Posterior vena cava (tissue), 2 donors: ENCODE data around the gene CNRIP1. TPM values are rescaled to one million over a fixed set of nuclear protein-coding genes. Genes with fewer than 3 reads are reported as not detected.
A peak's percentile ranks its signal among the peaks of the same experiment; 100 is the strongest.

Source experiments
- DNase-seq: peaks from one replicate; pipeline ENCODE4 v3.0.0-alpha.2; 2020; ENCODE audit warnings: low spot score
- intact Hi-C, 2 donors: fragments of 100-400 bp; cut with DNase I; formaldehyde crosslinking; loops; one replicate each; pipeline versions ENCODE4 v1.14.1 to v1.14.2; 2022 to 2023
- total RNA-seq, 2 donors: library from RNA; stranded (reverse); fragmentation: NEBNext Ultra II Directional; extraction: Animal tissue kit (Norgen Biotek cat#: 25700); gene quantifications; one replicate each; pipeline ENCODE4 v1.2.1, GENCODE V29; 2021
- donor health status: DM: yes; HTN: yes; CAD: no.
- donor health status: DM: yes; HTN: yes; CAD: no.

CNRIP1 gene
- total RNA-seq, 2 donors from 2014 or later = 27.6 to 32.2 TPM

DNA sequence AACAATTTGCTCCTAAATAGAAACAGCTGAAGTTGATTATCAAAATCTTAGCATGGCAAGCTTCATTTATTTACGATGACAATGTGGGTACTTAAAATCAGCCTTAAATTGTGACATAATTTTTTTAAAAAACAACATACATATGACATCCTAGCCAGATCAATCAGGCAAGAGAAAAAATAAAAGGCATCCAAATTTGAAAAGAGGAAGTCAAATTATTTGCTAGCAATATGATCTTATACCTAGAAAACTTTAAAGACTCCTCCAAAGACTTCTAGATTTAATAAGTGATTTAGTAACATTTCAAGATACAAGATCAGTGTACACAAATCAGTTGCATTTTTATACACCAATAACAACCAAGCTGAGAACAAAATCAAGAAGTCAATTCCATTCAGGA is 53.1 kb downstream of the CNRIP1 start:
- DNase-seq = no peak
- intact Hi-C loops = no loop called here

GRCh38 chr2:68263632-68264031 is 56.1 kb downstream of the CNRIP1 start:
- intact Hi-C loops = no loop called here
- no peak for DNase-seq

- DNase-seq = no peak
- intact Hi-C loops = loop anchor here in 1 of 2 donors (10.0 kb wide), 1 partner anchor 56 kb away; the partner anchor contains the start of gene CNRIP1
These were observed 60.9 kb downstream of the CNRIP1 start for GRCh38 chr2:68258851-68259250.

DNA sequence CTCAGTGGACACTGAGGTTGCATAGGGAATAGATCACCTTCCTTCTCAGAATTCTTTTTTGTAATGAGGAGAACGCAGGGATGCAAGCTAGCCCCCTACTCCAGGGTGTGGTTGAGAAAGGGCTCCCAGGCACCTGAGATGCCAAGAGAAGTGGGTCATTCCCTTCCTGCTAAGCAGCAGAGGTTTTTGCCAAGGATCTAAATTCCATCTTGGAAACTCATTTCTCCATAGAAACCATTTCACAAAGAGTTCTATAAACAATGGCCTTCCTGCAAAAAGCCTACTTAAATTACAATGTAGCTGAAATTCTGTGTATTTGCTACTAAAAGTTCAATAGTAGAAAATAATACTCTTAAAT is 63.7 kb downstream of the CNRIP1 start:
- no peak for DNase-seq
- intact Hi-C loops = loop anchor here in 1 of 2 donors (10.0 kb wide), 1 partner anchor 59 kb away; the partner anchor contains the start of gene CNRIP1

GRCh38 chr2:68253219-68254068 is 66.3 kb downstream of the CNRIP1 start:
- no peak for DNase-seq
- intact Hi-C loops = loop anchor here in 1 of 2 donors (10.0 kb wide), 1 partner anchor 61 kb away; the partner anchor contains the start of gene CNRIP1

- peak; percentile 99 for DNase-seq
- intact Hi-C loops = loop anchor here in 1 of 2 donors (10.0 kb wide), 1 partner anchor 62 kb away; the partner anchor contains the start of gene CNRIP1
These were observed 67.1 kb downstream of the CNRIP1 start, which contains the start of gene PPP3R1 for GRCh38 chr2:68252400-68253218. PPP3R1 (minus strand) TSS chr2:68252532; CDS start chr2:68252127, 405 bp downstream.

DNA sequence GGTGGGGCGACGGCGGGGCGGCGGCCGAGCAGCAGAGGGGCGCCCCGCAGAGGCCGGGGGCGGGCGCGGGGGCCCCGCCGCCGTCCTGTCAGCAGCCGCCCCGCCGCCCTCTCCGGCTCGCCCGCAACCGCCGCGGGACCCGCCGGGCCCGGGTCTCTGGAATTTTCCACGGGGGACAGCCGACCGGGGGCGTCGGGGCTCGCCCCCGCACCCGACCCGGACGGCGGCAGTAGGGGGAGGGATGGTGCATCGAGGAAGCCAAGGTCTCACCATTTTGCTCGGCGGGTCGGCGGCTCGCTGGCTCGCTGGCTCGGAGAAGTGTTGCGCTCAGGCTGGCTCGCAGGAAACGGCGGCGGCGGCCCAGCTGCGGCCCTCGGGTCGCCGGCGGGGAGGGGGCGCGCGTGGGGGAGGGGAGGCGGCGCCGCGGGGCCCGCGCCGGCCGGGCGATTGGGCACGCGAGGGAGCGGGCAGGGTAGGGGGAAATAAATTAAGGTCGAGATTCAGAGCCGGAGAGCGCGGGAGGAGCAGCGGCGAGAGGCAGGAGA is 67.8 kb downstream of the CNRIP1 start:
- DNase-seq = peak; percentile 84
- intact Hi-C loops = loop anchor here in 1 of 2 donors (10.0 kb wide), 1 partner anchor 63 kb away; the partner anchor contains the start of gene CNRIP1

GRCh38 chr2:68251187-68251854 is 68.4 kb downstream of the CNRIP1 start:
- intact Hi-C loops = loop anchor here in 1 of 2 donors (10.0 kb wide), 1 partner anchor 63 kb away; the partner anchor contains the start of gene CNRIP1
- peak; percentile 82 for DNase-seq

GRCh38 chr2:68250652-68251186 is 69.0 kb downstream of the CNRIP1 start:
- DNase-seq = no peak
- intact Hi-C loops = loop anchor here in 1 of 2 donors (10.0 kb wide), 1 partner anchor 64 kb away; the partner anchor contains the start of gene CNRIP1

- intact Hi-C loops = loop anchor here in 1 of 2 donors (10.0 kb wide), 1 partner anchor 65 kb away; the partner anchor contains the start of gene CNRIP1
- no peak for DNase-seq
These were observed 69.6 kb downstream of the CNRIP1 start for GRCh38 chr2:68250196-68250595.

DNA sequence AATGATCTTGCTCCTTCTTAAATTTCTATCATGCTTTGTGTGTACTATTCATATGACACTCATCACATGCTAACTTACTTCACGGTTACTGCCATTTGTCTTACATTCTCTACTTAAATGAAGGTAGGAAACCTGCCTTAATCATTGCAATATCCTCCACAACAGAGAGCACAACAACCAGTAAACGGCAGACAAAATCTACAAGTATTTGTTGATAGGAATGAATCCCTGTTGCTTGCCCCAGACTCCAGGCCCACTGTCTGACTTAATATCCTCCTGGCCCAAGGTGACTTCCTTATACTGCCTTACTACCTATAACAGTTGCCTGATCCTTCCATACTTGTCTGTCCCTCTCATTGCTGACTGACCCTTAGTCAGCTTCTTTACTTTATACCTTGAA is 70.9 kb downstream of the CNRIP1 start:
- intact Hi-C loops = no loop called here
- DNase-seq = no peak

GRCh38 chr2:68248361-68248760 is 71.4 kb downstream of the CNRIP1 start:
- DNase-seq = no peak
- intact Hi-C loops = no loop called here

- no peak for DNase-seq
- intact Hi-C loops = no loop called here
These were observed 73.4 kb downstream of the CNRIP1 start for GRCh38 chr2:68246396-68246795.

DNA sequence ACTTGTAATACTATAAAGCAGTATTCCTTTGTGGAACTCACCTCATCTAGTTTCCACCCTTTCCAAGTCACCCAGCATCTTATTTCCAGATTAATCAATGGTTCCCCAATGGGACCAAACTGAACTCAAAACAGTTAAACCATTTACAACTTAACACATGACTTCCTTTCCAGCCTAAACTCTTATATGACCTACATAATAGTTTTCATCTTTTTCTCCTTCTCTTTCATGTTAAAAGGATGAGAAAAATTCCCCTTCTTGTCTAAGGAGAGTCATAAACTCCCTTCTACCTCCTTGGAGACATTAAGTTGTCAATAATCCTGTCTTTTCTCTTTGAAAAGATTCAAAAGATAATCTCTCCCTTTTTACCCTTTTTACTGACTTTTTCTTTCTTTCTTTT is 74.1 kb downstream of the CNRIP1 start:
- intact Hi-C loops = no loop called here

DNA sequence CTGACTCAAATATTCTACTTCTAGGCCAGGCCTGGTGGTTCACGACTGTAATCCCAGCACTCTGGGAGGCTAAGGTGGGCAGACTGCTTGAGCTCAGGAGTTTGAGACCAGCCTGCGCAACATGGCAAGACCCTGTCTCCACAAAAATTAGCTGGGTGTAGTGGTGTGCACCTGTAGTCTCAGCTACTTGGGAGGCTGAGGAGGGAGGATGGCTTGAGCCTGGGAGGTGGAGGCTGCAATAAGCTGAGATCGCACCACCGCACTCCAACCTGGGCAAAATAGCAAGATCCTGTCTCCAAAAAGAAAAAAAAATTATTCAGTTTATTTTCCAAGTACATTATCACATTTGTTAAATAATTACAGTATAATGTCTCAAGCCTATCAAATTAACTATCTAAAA is 74.7 kb downstream of the CNRIP1 start:
- no peak for DNase-seq
- intact Hi-C loops = no loop called here

More for the DNA sequence above, 74.1 kb downstream of the CNRIP1 start:
- no peak for DNase-seq

DNA sequence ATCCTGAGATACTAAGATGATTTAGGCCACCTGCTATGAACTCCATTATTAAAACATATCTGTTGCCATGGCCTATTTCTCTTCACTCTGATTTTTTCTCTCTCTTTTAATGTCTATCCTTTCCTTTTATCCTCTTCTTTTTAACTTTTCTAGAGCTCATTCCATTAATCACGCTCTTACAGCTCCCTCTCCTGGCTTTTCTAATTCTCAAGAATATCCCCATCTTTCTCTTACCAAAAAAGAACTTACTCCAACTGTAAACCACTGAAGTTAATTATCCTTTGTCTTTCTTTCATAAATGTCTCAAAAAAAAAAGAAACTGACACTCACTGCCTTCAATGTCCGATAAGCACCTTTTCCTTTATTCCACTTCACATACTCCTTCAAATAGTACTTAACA is 75.3 kb downstream of the CNRIP1 start:
- no peak for DNase-seq
- intact Hi-C loops = no loop called here
